CD14-positive monocyte (primary cell): ENCODE data around the gene CNDP2. TPM values are rescaled to one million over a fixed set of nuclear protein-coding genes. Genes with fewer than 3 reads are reported as not detected.

ENCODE experiments used
- DNase-seq, 3 donors: peaks; one replicate each; pipeline ENCODE4 v3.0.0-alpha.2; 2011 to 2022
- H2AFZ ChIP-seq: 2 replicates; pipeline ENCODE4 v1.6.0; 2012; ENCODE audit warnings: mild to moderate bottlenecking, low read depth, low read length, inconsistent platforms; ENCODE audit not compliant: insufficient read depth, poor library complexity, severe bottlenecking
- H3K27ac ChIP-seq, 2 donors: 1 replicate in 1 of 2; 2 replicates in 1 of 2; pipeline ENCODE4 v1.5.1; 2012 to 2013; ENCODE audit warnings: low read length in 2 of 2, control low read depth in 1 of 2, inconsistent platforms in 1 of 2, low read depth in 1 of 2, mild to moderate bottlenecking in 1 of 2
- H3K27me3 ChIP-seq, 2 donors: one replicate each; pipeline versions ENCODE4 v1.6.0 to v1.6.1; 2011 to 2013; ENCODE audit warnings: low read length in 2 of 2; ENCODE audit not compliant: control insufficient read depth in 2 of 2, insufficient read depth in 2 of 2
- H3K36me3 ChIP-seq, 2 donors: replicated peaks in 1 of 2; 1 replicate in 1 of 2; 2 replicates in 1 of 2; pipeline versions ENCODE4 v1.5.1 to v1.6.1; 2012 to 2013; ENCODE audit warnings: low read length in 2 of 2, control low read depth in 1 of 2, inconsistent platforms in 1 of 2, mild to moderate bottlenecking in 1 of 2; ENCODE audit not compliant: insufficient read depth in 2 of 2, control insufficient read depth in 1 of 2
- H3K4me1 ChIP-seq, 2 donors: 1 replicate in 1 of 2; 2 replicates in 1 of 2; pipeline versions ENCODE4 v1.5.1 to v1.6.1; 2012 to 2013; ENCODE audit warnings: low read length in 2 of 2, control low read depth in 1 of 2, inconsistent platforms in 1 of 2, mild to moderate bottlenecking in 1 of 2, moderate library complexity in 1 of 2; ENCODE audit not compliant: insufficient read depth in 2 of 2, control insufficient read depth in 1 of 2
- H3K4me2 ChIP-seq: replicated peaks from 2 replicates; pipeline ENCODE3; 2012; ENCODE audit warnings: low read length, moderate library complexity, mild to moderate bottlenecking; ENCODE audit not compliant: poor library complexity, severe bottlenecking; ENCODE audit errors: extremely low read depth
- H3K4me3 ChIP-seq, 3 experiments: fragments of 200-600 bp in 1 of 3; sonication (generic) in 1 of 3; replicated peaks in 1 of 3; 1 replicate in 2 of 3; 2 replicates in 1 of 3; pipeline ENCODE4 v1.5.1; 2011 to 2013; ENCODE audit warnings: low read length in 3 of 3, mild to moderate bottlenecking in 3 of 3, control low read depth in 2 of 3, low read depth in 2 of 3, inconsistent platforms in 1 of 3, moderate library complexity in 1 of 3
- H3K79me2 ChIP-seq: 2 replicates; pipeline ENCODE4 v1.6.0; 2012; ENCODE audit warnings: mild to moderate bottlenecking, control low read depth, inconsistent platforms, low read length, moderate library complexity; ENCODE audit not compliant: insufficient read depth
- H3K9ac ChIP-seq: 2 replicates; pipeline ENCODE4 v1.6.0; 2017; ENCODE audit warnings: low read length, mild to moderate bottlenecking; ENCODE audit not compliant: insufficient read depth, poor library complexity, severe bottlenecking
- H3K9me3 ChIP-seq, 2 donors: replicated peaks in 1 of 2; 1 replicate in 1 of 2; 2 replicates in 1 of 2; pipeline versions ENCODE4 v1.5.1 to v1.6.1; 2012 to 2013; ENCODE audit warnings: low read length in 2 of 2, control low read depth in 1 of 2; ENCODE audit not compliant: control insufficient read depth in 1 of 2, insufficient read depth in 1 of 2
- H4K20me1 ChIP-seq: 2 replicates; pipeline ENCODE4 v1.6.0; 2012; ENCODE audit warnings: mild to moderate bottlenecking, low read length, control low read depth, moderate library complexity; ENCODE audit not compliant: insufficient read depth
- H3K27ac Mint-ChIP-seq, 7 donors: one replicate each; pipeline ENCODE4 v1.8.0; 2020; ENCODE audit warnings: mild to moderate bottlenecking in 7 of 7, mixed read lengths in 7 of 7, moderate library complexity in 6 of 7, inconsistent platforms in 2 of 7
- H3K27me3 Mint-ChIP-seq, 3 donors: one replicate each; pipeline ENCODE4 v1.8.0; 2021 to 2022; ENCODE audit warnings: low read depth in 3 of 3, mild to moderate bottlenecking in 3 of 3, mixed read lengths in 3 of 3, moderate library complexity in 3 of 3, inconsistent platforms in 1 of 3
- H3K36me3 Mint-ChIP-seq, 2 donors: one replicate each; pipeline ENCODE4 v1.8.0; 2020; ENCODE audit warnings: mixed read lengths in 2 of 2, inconsistent platforms in 1 of 2, mild to moderate bottlenecking in 1 of 2
- H3K4me1 Mint-ChIP-seq: one replicate; pipeline ENCODE4 v1.8.0; 2020; ENCODE audit warnings: mild to moderate bottlenecking, mixed read lengths
- H3K4me3 Mint-ChIP-seq, 2 donors: one replicate each; pipeline ENCODE4 v1.8.0; 2020; ENCODE audit warnings: mild to moderate bottlenecking in 2 of 2, mixed read lengths in 2 of 2, moderate library complexity in 1 of 2
- H3K9me3 Mint-ChIP-seq, 7 donors: one replicate each; pipeline ENCODE4 v1.8.0; 2020 to 2022; ENCODE audit warnings: mixed read lengths in 7 of 7, mild to moderate bottlenecking in 6 of 7, moderate library complexity in 6 of 7, inconsistent platforms in 2 of 7
- CTCF ChIP-seq: fragments of 200-600 bp; IDR thresholded peaks from one replicate; pipeline ENCODE4 v1.8.0; 2022; ENCODE audit warnings: antibody characterized with exemption, mild to moderate bottlenecking
- WGBS: methylation state at CpG from one replicate; pipeline ENCODE4 v1.1.5; 2013; ENCODE audit warnings: missing lambda C conversion rate; ENCODE audit not compliant: insufficient coverage; 5-methylcytosine and 5-hydroxymethylcytosine counted together
- intact Hi-C, 2 donors: fragments of 100-400 bp; cut with micrococcal nuclease; formaldehyde crosslinking; loops; one replicate each; pipeline versions ENCODE4 v1.15.0 to v1.15.1; 2023
- polyA plus RNA-seq, 3 donors: library from polyadenylated mRNA; depleted of rRNA in 1 of 3; unstranded in 2 of 3; stranded (reverse) in 1 of 3; fragments of 300-500 nt in 2 of 3; fragments of >200 nt in 1 of 3; fragmentation: Illumina TruSeq in 2 of 3; gene quantifications; 1 replicate in 2 of 3; 2 replicates in 1 of 3; pipeline ENCODE4 v1.2.3, GENCODE V29; 2012 to 2021

CNDP2 gene
- polyA plus RNA-seq, 3 donors, result 103 to 186 (median 122) TPM

DNA sequence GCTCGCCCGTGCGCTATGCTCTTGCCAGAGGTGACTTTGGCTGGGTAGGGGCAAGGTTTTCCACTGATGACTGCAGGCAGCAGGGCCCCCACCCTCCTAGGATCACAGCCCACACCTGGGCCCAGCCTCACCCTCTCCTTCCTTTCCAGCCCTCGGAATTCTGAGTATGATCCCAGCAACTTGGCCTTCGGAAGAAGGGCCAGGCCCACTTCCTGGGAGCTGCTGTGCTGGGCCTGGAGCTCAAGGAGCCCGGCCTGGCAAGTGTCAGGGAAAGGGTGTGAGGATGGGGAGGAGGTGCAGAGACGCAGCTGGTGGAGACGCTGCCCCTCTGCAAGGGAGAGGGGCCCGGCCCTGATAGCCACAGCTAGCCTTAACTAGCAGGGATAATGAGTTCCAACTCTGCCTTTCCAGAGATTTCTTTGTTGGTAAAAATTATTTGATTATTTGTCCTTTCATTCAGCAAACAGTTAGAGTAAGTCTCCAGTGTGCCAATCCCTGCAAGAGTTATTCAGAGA lies 36.4 kb downstream of the CNDP2 start:
- TF ChIP-seq CTCF, result no peak
- Histone ChIP-seq H4K20me1 (no peaks in the 10 kb centered on the region), H2AFZ (no peak overlapping the region), H3K9ac (no peak overlapping the region), H3K4me3 (no peak overlapping the region), H3K9me3 (no peaks in the 10 kb centered on the region), H3K27ac (no peak overlapping the region), H3K79me2 (no peaks in the 10 kb centered on the region), H3K4me2 (no peak overlapping the region), H3K27me3 (no peaks in the 10 kb centered on the region), H3K4me1 (no peaks in the 10 kb centered on the region), H3K36me3 (no peaks in the 10 kb centered on the region)
- H3K27ac Mint-ChIP-seq, result no peak overlapping the region
- intact Hi-C loops, result no loop called here
- no peak for DNase-seq
- H3K4me1 Mint-ChIP-seq, result no peaks in the 10 kb centered on the region
- H3K27me3 Mint-ChIP-seq, result peaks cover 0 to 2% (median 2%) of the 10 kb centered on the region in 3 donors
- WGBS, result 87% methylated on average over 6 of the region's 9 CpGs
- H3K9me3 Mint-ChIP-seq, result peaks cover 0 to 7% (median 0%) of the 10 kb centered on the region in 7 donors
- H3K36me3 Mint-ChIP-seq, result no peaks in the 10 kb centered on the region
- H3K4me3 Mint-ChIP-seq, result no peak overlapping the region

GRCh38 chr18:74533666-74534065 lies 37.5 kb downstream of the CNDP2 start:
- Histone ChIP-seq H4K20me1 (no peaks in the 10 kb centered on the region), H3K9ac (no peak overlapping the region), H3K4me2 (no peak overlapping the region), H3K27ac (no peak overlapping the region), H3K79me2 (no peaks in the 10 kb centered on the region), H2AFZ (no peak overlapping the region), H3K27me3 (no peaks in the 10 kb centered on the region), H3K4me1 (no peaks in the 10 kb centered on the region), H3K9me3 (no peaks in the 10 kb centered on the region), H3K4me3 (no peak overlapping the region), H3K36me3 (no peaks in the 10 kb centered on the region)
- no peak for TF ChIP-seq CTCF
- Mint-ChIP-seq H3K27me3 (peaks cover 0 to 2% (median 2%) of the 10 kb centered on the region in 3 donors), H3K9me3 (peaks cover 0 to 7% (median 0%) of the 10 kb centered on the region in 7 donors), H3K4me1 (peaks cover 3% of the 10 kb centered on the region), H3K27ac (no peak overlapping the region), H3K4me3 (no peak overlapping the region), H3K36me3 (no peaks in the 10 kb centered on the region)
- intact Hi-C loops, result no loop called here
- WGBS, result 98% methylated on average over 12 of the region's 12 CpGs
- no peak for DNase-seq
